ENCODE results near the gene KIF18B.
"Not testable (repeated sequence)": the region's sequence is repeated elsewhere in the genome, so short reads cannot be mapped to it uniquely, and the experiment has no call there.

The KIF18B gene

DNA sequence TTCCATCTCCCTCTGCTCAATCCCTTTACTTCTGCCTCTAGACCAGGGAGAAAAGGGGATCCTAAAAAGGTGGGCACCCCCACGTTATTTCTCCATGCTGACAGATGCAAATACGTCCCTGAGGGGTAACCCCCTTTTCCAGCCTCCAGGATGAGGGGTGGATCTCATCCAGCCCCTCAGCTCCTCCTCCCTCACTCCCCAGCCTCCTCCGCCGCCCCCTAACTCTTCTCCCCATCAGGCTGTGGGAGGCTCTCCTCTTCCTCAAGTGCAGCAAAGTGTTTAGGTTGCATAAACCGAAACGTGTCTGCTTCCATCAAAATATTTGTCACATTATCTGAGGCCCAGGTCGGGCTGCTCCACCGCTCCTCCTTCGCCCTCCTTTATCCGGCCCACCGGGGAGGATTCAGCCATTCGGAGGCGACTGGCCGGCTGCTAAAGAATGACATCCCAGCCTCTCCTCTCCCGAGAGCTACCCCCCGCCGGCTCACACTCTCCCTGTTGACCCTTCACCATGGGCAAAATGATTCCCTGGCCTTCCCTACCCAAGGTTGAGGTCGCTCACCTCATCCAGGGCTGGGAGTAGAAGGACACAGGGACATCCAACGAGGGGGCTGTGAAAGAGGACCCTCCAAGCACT is 21.7 kb upstream of the KIF18B start:
- DNase-seq, result no peak

DNA sequence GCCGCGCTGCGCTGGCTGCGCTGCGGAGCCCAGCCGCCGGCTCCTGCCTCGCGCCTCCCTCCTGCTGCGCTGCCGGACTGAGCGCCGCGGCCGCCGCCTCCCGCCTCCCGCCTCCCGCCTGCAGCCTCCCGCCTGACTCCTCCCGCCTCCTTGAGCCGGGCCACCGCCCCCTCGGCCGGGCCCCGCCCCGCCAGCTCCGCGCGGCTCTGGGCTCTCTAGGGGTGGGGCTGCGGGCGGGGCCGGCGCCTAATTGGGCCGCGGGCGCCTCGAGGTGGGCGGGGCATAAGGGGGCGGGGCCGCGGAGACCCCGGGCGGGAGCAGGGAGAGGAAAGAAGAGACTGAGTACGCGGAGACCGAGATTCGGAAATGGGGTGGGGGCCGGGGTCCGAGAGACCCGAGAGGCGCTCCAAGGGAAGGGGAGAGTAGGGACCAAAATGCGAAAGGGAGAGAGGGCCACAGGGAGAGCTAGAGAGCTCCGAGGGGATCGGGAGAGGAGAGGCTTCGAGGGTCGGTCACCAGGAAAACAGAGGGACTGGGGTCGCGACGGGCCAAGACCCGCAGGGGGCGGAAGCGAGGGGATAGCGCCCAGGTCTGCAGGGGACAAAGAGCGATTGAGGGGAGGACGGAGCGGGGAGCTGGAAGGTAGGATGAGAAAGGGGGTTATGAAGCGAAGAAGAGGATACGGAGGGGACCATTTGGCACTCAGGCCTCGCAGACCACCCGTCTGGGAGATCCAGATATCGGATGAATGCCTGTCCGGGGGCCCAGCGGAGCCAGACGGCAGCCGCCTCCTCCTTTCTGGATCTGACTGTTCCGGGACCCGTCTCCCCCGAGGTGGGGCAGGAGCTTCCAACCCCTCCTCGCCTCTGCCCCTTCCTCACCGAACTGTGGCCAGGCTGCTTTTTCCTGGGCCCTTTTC is 20.9 kb upstream of the KIF18B start, which contains the start of gene C1QL1:
C1QL1 (minus strand) TSS at position 79 of the 919 bp plus-strand sequence. CDS start 255 bp downstream, outside the sequence.
- DNase-seq (peak; percentile 94), ATAC-seq (peak; percentile 88)

More for the DNA sequence above, 21.7 kb upstream of the KIF18B start:
- no peak for ATAC-seq

DNA sequence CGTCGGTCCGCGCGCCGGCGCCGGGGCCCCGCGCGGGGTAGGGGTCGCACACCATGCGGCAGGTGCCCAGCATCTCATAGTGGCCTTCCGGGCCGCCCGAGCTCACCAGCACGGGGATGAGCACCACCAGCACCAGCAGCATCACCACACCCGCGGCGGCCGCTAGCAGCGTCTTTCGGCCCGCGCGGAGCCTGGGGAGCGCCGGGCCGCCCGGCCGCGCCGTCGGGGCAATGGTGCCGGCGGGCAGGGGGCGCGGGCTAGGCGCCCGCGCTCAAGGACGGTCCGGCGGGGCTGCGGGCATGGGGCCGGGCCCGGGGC is 20.3 kb upstream of the KIF18B start:
- ATAC-seq (no peak), DNase-seq (no peak)

DNA sequence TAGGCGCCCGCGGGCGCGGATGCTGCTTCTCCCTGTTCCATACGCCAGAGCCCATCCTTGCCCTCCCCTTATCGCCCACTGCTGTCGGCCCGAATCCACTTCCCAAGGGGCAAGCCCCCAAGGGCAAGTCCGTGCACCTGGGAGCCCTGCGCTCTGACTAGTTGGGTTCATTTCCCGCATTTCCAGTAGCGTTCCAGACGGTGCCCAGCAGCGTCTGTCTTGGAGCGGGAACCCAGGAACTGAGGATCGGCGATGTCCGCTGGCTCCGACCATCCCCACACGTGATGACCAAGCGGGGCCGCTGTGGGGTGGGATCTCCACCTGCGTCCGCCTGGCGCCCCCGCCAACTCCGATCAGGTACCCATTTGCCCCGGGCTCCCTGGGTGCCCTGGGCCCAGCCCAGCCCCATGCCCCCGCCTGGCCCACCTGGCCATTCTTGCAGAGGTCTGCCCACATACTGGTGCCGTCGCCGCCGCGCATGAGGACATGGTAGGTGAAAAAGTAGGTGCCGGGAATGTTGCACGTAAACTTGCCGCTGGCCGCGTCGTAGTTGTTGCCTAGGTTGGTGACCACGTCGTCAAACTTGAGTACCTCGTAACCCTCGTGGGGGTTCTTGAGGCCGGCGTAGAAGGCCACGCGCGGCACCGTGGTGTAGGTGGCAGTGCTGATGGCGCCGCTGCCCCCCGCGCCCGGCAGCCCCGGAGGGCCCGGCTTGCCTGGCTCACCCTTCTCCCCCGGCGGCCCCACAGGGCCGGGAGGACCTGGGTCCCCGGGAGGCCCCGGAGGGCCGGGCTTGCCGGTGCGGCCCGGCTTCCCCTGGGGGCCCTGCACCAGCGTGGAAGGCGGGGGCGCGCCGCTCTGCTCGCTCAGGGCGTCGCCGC is 19.7 kb upstream of the KIF18B start:
- no peak for DNase-seq
- ATAC-seq, result no peak

DNA sequence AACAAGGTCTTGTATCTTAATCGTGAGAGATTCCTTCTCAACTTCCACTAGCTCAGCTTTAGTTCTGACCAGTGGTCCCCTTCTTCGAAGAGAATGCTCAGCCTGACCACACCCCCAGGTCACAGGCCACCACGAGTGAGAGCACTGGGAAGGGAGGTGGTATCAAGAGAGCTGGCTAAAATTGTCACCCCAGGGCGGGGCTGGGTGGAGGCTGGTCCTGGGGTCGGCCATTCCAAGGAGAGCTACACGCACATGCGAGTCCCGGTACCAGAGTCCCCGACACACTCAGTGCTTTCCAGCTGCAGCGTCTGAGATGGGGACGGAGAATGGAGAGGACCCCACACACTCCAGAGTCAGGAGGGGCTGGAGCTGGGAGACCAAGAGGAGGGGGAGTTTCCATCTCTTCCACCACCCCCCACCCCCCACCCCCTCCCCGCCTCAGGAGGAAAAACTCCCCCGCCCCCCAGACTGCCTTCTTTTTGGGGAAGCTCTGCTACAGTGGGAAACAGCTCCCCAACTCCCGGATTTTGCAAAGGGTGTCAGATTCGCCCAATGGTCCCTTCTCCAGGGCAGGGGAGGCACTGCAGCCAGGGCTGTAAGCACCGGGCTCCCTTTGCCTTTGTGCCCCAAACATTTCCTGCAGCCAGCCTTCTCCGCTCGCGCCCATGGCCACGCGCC is 18.9 kb upstream of the KIF18B start:
- no peak for ATAC-seq
- DNase-seq, result no peak

DNA sequence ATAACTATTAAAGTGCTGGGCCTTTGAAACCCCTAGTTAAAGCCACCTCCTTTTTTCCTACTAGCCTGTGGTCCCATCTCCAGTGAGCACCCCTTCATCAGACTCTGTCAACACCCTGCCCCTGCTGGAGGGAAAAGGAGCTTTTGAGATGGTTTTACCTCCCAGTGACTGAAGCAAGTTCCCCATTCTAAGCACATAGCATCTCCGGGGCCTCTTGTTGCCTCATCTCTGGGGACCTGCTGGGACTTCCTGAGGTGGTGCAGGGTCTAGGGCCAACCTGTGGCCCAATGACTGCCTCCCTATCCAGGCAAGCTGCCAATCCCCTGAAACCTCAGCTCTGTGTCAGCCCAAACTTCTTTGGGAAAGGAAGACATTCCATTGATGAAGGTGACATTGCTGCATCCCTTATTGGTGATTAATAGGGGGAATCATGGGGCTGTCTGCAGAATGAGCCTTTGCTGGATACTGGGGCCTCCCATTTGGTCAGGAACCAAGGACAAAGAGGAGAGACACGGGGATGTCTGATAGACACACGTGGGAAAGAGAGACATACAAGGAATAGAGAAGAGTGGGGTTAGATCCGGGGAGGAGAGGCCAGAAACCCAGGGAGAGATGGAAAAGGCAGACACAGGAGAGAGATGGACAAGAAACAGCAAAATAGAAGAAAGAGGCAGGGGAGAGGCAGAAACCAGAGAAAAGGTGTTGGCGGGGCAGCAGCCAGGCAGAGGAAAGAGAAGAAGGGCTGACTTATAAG is 18.1 kb upstream of the KIF18B start:
- no peak for DNase-seq
- no peak for ATAC-seq

DNA sequence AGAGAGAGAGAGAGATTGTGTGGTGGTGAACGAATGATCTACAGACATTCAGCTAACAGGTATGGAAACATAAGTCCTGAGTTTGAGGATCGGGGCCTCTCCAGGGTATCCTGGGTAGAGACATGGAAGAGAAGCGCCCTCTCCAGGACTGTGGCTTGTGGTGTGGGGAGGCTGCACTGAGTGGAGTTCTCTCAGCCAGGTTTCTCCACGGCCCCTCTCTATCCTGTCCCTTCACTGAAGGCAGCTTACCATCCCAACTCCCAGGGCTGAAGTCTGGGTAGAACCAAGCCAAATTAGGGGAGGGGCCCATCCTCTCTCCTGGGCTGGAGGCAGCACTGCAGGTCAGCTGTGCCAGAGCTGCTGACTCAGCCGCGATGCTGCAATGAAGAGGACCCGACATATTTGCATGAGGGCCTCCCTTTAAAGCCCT is 14.4 kb upstream of the KIF18B start:
- ATAC-seq (no peak), DNase-seq (no peak)

DNA sequence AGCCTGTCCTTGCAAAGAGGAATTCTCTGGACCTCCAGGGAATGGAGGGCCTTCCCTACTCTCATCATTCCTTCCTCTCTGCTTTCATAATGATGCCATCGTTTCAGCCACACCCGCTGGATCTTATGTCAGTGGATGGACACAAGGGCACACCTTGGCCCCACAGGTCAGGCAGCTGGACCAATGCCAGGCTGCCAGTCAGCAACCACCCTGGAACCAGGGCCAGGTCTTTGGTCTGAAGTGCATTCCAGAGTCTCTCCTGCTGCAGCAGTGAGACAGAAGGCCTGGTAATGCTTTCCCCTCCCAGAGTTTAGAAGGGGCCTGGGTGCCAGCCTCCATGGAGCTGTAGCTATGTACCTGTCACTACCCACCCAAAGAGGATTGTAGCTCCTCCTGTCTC is 13.1 kb upstream of the KIF18B start:
- DNase-seq, result no peak
- ATAC-seq, result no peak

DNA sequence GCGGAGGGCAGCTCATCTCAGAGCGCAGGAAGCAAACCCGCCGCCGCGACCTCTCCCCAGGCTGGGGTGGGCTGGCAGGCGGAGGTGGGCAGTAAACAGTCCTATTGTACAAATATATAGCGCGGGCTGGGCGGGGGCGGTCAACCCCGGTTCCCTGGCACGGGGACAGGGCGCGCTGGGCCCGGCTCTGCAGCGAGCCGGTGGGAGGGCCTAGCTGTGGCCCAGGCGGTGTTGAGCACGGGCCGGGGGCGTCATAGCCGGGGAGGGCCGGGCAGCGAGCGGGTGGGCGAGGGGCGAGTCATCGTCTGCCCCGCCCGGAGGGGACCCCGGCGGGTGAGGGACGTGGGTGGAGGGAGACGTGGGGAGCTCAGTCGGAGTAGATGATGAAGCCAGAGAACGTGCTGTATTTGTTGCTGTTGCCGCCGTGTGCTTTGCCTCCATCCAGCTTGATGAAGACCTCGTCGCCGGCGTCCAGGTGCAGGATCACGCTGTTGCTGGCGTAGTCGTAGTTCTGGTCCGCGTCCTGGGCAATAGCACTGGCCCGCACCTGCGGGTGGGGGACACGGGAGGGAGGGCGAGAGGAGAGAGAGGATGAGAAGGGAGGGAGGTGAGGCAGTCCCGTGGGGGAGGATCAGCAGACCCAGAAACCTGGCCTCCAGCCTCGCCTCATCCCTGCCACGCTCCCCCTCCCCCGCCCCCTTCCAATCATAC is 12.4 kb upstream of the KIF18B start:
- no peak for ATAC-seq
- DNase-seq, result no peak

DNA sequence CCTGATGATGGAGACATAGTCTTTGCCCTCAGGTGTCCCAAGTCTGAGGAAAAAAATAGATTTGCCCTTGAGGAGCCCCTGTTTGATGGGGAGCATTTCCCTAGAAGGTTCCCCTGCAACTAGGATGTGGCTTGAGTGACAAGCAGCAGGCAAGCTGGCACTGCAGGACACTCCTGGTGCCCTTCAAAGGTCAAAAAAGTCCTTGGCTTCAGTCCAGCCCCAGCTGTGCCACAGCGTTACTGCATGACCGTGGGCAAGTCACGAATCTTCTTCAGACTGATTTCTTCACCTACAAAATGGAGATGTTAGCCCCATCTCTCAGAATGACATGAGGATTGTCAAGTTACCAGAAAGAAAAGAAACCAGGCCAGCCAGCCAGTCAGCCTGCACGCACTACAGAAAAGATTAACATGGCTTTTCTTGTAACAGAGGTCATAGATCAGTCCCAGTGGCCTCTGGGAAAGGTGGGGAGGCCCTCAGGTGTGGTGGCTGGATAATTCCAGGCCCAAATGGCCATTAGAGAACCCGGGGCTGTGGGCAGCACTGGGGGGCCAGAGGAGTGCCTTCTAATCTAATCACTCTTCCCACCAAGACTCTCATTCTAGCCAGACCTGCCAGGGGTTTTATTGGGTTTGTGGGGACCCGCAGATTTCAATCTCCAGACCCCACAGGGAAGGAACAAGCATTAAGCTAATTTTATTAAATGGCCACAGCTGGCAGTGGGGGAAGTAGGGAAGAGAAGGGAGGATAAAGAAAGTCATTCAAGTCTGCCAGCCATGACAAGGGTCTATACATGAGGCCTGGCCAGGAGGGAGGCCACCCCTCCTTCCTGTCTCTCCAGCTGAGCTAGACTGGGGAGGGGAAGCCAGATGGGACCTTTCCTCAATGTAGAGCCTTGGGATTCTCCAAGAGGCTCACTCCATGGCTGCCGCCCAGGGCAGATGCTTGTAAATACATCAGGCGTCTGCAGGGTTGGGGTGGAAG is 9.7 kb upstream of the KIF18B start:
- no peak for DNase-seq
- no peak for ATAC-seq

DNA sequence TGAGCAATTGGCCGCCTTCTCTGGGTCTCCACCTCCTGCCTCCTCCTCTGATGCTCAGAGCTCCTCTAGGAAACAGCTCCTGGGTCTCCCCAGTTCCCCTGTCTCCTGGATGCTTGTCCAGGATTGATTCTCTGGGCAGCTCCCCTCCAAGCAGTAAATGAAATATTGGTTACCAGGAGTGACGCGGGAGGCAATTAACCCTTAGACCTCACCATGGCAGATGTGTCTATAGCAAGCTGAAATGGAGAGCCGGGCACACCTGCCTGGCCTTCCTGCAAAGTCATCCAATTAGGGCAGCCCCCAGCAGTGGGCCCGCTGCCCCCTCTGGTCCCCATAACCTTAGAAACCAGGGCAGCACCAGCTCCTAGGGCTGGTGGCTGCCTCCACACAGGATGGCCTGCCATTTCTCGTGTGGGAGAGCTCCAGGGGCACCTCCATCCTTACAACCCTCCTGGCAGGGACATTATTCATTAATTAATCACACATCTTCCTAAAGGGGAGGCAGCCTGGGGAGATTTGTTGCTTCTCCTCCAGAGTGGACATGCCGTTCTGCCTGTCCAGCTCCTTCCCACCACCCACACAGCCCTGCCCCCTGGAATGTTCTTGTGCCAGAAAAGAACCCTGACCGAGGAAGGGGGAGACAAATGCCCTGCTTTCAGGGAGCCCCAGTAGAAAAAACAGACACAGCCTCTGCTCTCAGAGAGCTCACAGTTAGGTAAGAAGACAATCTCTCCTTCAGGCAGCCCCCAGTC is 8.3 kb upstream of the KIF18B start:
- DNase-seq (no peak), ATAC-seq (no peak)

DNA sequence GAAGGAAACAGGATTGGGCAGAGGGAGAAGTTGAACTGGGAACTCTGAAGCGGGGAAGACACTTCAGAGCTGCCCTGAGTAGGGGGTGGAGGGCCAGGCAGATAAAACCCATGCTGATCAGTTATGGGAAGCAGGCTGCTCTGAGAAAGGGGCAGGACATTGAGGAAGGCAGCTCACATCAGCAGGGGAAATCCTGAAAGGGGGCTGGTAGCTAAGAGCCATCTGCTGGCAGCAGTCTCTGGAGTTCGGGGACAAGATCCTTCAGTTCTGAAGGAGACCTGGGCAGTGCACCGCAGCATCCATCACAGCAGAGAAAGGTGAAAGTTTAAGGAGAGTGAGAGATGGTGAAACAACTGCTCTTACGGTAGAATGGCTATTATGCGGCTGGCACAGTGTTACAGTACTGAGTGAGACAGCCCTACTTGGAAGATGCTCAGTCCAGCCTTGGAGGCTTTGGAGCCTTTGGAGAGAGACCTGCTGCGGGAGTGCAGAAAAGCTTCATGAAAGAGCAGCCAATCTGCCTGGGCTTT is 5.4 kb upstream of the KIF18B start:
- DNase-seq (no peak), ATAC-seq (no peak)

DNA sequence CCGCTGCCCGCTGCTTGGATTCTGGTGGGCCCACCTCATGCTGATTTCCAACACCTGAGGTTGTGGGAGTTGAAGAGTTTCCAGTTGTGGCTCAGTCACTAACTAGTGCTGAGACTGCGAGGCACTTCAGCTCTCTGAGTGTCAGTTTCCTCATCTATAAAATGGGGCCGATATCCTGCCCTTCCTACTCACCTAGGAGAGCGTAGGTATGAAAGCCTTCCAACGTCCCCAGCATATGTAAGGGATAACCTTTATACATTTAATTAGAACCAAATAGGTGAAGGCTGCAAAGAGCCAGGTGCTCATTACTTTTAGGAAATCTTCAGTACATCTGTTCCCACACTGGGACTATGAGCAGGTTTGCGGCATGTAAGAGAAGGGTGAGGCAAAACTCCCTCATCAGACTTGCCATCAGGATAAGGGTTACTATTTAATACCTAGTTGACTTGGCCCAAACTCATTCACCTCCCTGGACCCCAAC is 782 bp upstream of the KIF18B start:
- DNase-seq (no peak), ATAC-seq (no peak)

DNA sequence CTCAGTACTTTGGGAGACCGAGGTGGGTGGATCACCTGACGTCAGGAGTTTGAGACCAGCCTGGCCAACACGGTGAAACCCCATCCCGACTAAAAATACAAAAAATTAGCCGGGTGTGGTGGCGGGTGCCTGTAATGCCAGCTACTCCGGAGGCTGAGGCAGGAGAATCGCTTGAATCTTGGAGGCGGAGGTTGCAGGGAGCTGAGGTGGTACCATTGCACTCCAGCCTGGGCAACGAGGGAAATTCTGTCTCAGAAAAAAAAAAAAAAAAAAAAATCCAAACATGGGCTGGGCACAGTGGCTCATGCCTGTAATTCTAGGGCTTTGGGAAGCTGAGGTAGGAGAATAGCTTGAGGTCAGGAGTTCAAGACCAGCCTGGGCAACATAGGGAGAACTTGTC is 1.9 kb downstream of the KIF18B start:
- not testable (repeated sequence) for ATAC-seq

DNA sequence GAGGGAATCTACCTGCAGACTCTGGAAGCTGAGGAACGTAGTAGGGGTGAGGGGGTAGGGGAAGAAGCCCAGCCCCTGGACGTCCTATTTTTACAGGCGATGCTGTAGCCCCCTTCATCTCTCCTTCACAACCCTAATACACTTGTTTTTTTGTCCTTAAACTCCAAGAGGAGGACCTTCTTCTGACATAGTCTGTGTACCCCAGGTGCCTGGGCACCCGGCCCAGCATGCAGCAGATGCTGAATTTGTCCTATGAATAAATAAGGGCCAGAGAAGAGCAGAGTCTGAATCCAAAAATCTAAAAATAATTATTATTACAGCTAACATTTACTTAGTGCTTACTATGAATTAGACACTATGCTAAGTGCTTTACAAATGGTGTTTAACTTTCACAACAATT is 5.1 kb downstream of the KIF18B start:
- no peak for DNase-seq
- ATAC-seq, result no peak

More for the DNA sequence above, 1.9 kb downstream of the KIF18B start:
- not testable (repeated sequence) for DNase-seq

DNA sequence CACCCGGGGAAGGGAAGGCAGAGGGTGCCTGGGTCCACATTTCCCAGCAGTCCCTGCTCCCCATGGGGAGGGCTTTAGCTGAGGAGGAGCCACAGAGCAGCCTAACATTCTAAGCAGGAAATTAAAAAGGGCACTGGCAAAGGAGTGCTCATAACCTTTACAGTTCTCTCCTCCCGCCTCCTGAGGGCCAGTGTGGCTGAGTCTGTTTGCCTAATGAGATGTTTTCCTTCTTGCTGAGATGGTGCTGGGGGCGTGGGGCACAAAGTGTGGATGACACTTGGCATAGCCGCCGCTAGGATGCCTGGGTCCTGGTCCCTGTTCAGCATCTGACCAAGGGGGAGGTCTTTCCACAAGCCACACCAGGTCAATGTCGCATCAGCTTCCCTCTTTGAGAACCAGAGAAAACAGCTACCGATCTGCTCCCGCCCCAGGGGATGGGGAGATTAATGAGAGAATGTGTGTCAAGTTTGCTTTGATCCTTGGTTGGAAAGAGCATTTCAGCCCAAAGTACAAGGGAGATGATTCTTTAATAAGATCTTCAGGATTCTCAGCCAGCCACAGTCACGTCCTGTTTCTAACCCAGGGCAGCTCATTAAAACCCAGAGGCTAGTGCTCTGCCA is 5.8 kb downstream of the KIF18B start:
- no peak for DNase-seq
- peak; percentile 46 for ATAC-seq

DNA sequence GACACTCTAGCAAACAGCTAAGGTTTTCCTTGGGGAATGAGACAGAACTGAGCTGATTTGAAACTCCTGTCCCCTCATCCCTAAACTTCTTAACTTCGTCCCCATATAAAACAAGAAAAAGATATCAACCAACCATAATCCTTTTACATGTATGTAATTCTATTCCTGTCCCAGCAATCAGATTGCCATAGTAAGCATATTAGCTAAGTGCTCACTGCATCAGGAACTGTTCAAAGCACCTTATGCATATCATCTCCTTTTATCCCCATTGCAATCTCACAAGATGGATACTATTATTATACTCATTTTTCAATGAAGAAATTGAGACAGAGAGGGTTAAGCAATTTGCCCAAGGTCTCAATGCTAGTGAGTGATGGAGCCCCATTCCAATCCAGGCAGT is 6.8 kb downstream of the KIF18B start:
- DNase-seq (no peak), ATAC-seq (no peak)

DNA sequence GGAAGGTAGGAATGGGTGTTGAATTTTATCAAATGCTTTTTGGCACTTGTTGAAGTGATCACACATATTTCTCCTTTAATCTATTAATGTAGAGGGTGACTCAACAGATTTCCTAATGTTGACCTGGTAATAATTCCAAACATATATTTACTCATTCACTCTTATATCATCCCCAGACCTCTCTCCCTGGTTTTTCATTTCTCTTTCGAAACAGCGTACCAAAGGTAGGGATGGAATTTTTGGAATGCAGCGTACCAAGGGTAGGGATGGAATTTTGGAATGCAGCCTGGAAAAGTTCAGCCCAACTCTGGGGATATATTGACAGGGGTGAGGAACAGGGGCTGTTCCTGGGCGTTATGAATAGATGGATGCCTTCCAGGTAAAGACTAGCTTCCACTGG is 7.3 kb downstream of the KIF18B start:
- no peak for ATAC-seq

More for the DNA sequence above, 7.3 kb downstream of the KIF18B start:
- no peak for DNase-seq

All from stimulated activated naive CD8-positive, alpha-beta T cell treated with anti-CD3 and anti-CD28 coated beads, Interleukin-15, Interleukin-2, amounts not matched to agents 100 U/mL and 50 U/mL, for 24 hours (primary cell).